ENCODE results near the gene CEACAM1.
"Not testable (repeated sequence)": the region's sequence is repeated elsewhere in the genome, so short reads cannot be mapped to it uniquely, and the experiment has no call there.

The CEACAM1 gene

DNA sequence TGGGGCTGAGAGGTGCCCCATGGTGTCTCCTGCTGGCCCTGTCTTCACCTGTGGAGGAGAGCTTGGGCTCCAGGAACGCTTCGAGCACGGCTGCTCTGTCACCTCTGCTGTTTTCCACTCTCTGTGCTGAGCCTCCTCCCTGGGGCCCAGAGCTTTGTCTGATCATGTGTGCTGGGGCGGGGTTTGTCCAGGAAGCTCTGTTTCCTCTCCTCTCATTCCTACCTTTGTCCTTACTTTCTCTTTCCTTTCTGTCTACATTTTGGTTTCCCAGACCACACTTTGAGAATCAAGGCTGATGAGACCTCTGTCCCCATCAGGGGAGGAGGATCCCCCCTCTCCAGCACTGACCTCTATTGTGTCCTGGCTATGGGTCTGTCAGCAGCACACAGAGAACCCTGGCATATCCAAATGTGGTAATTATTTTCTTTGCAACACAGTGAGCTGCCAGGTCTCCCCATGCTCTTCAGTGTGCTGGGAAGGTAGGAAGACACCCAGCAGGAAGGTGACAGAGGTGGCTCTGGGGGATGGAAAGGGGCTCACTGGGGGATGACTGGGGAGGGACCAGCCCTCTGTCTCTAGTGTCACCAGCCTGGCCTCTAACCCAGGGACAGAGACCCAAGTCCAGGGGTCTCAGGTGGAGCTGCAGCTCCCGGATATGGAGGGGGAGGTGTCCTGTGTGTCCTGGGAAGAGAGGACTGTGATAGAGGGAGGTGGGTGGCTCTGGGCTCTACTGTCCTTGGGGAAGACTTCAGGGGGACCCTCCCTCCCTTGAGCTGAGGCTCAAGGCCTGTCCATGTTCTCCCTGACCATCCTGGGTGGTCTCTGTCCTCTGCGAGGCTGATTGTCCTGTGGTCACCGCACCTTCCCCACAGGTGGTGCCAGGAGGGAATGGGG lies at the start of gene CEACAM1:
Gene CEACAM1, minus strand, starts transcription at position 128 of the 894 bp plus-strand sequence. Its CDS starts 107 bp downstream, at position 21.
- peak; percentile 21 to 31 for DNase-seq (ENCODE audit: low read depth in 2 of 2)

DNA sequence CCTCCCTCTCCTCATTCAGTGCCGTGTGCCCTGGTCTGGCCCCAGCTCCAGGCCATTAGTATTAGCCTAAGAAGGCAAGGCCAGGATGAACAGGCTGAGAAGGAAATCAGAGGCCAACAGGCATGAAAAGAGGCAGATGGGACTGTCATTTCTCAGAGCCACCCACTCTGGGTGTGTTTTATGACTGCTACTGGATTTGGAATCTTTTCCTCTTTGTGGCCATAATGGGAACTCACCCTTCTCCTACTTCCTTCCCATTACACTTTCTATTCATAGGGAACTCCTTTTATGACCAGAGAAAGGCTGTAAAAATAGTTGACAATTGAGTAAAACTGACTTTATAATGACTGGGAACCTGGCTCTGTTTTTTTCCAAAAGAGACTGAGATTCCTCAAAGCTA lies 48.7 kb upstream of the CEACAM1 start:
- DNase-seq (ENCODE audit: low read depth in 2 of 2) = no peak

GRCh38 chr19:42576241-42576640 lies 48.0 kb upstream of the CEACAM1 start:
- DNase-seq (ENCODE audit: low read depth in 2 of 2) = no peak

GRCh38 chr19:42573642-42574041 lies 45.4 kb upstream of the CEACAM1 start:
- no peak for DNase-seq (ENCODE audit: low read depth in 2 of 2)

- DNase-seq (ENCODE audit: low read depth in 2 of 2) = no peak
Measured at GRCh38 chr19:42571116-42571515, 42.8 kb upstream of the CEACAM1 start.

- no peak for DNase-seq (ENCODE audit: low read depth in 2 of 2)
Measured at GRCh38 chr19:42569193-42569592, 40.9 kb upstream of the CEACAM1 start.

DNA sequence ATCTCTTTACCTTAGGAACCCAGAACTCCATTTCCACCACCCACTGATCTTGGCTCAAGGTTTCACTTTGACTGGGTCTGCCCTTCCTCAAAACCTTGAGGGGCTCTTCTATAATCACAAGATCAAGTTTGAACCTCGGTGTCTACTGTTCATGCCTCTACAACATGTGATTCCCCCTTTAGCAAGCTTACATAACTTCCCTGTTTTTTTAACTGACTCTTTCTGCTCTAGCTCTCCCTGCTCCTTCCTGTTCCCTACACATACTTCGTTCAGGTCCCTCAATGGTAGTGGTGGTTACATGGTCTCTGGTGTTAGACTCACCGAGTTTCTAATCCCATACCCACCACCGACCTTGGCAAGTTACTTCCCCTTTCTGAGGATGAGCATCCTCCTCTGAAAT lies 39.7 kb upstream of the CEACAM1 start:
- DNase-seq (ENCODE audit: low read depth in 2 of 2) = no peak

GRCh38 chr19:42567567-42567966 lies 39.3 kb upstream of the CEACAM1 start:
- no peak for DNase-seq (ENCODE audit: low read depth in 2 of 2)

DNA sequence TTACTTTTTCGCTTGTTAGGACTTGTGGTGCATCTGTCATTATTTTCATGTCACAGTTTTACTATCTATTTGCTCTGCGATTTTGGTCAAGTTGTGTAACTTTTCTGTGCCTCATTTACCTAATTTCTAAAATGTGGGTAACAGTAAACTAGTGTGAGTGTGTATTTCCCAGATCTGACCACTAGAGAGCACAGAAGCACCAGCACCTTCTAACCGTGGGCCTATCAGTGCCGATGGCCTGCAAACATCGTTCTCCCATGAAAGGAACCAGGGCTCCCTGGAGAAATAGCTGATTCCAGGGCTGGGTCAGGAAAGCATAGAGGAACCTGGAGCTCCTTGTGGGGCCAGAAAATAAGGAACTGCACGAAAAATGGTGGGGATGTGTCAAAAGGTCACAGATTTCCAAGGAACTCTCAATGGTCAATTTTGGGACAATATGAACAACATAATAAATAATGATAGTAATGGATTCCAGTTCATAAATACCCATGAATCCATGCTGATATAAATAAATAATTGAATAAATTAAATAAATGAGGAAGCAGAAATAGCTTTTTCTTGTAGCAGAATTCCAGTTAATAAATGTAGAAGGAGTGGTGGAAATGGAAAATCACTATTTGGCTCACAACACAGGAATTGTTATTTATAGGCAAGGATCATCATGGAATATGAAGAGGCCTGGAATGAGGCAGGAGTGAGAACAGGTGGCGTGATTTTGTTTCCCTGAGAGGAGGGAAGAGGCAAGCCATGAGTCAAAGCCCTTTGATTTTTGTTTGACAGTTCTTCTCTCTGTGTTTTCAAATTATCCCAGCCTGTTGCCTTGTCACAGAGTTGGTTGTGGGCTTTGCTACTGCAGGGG lies 35.3 kb upstream of the CEACAM1 start:
- peak in 1 of 2 experiments; percentile 6 for DNase-seq (ENCODE audit: low read depth in 2 of 2)

GRCh38 chr19:42561512-42561911 lies 33.2 kb upstream of the CEACAM1 start:
- DNase-seq (ENCODE audit: low read depth in 2 of 2) = no peak

DNA sequence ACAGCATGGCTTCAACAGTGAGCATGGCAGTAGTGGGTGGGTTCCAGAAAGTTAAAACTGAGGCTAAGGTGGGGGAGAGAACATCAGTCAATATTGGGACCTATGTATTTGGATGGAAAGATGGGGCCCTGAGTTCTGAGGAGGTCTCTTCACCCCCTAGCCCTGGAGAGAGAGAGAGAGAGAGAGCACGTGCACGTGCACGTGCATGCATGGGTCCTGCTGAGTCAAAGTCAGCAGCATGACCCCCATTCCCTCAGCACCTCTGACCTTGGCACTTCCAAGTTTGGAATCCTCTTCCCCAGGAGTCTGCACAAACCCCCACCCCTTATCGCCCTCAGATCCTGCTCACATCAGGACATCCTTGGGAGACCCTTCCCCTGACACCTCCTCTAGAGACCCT lies 32.5 kb upstream of the CEACAM1 start:
- DNase-seq (ENCODE audit: low read depth in 2 of 2) = no peak

DNA sequence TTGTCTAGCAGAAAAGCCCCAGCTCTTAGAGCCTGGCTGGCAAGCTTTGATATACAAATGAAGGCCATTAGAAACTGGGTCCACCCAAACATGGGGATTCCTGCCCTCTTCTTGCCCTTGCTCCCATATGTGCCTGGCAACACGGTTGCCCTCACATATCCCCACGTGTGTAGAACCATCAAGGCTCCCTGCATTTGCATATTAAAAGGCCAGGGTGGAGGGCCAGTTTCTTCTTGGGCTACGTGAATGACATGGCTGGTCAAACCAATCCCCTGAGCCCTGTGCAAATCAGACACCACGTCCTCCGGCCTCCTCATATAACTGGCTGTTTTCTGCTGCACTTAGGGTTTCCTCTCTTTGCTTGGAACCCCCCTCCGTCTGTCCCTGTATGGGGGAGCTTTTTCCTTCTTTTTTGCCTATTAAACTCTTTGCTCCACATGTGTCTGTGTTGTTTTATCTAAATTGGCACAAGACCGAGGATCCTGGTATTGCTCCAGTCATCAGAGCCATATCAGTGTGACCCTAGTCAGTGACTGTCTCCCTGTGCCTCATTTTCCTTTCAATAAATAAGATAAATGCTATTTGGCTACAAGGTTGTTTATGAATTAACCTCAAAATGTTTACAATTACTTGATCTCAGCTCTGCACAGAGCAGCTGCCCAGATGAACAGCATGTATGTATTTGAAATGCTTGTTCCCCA lies 30.3 kb upstream of the CEACAM1 start:
- no peak for DNase-seq (ENCODE audit: low read depth in 2 of 2)

GRCh38 chr19:42557386-42557871 lies 29.1 kb upstream of the CEACAM1 start:
- DNase-seq (ENCODE audit: low read depth in 2 of 2) = not testable (repeated sequence)

DNA sequence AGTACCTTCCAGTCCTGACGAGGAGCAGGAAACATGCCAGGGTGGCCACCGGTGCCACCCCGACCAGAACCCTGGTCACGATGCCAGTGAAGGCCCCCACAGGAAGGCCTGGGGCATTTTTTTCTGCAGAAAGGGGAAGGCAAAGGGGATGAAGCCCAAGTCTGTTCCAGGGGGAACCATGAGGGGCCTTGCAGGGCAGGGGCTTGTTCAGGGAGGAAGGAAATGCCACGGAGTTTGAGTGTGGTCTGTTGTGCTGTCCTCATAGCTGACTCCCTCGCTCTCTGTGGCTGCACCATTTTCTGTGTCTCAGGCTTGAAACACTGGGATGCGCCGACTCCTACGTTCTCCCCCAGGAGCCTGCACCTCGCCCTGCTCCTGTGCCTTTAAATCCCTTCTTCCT lies 27.5 kb upstream of the CEACAM1 start:
- DNase-seq (ENCODE audit: low read depth in 2 of 2) = no peak

GRCh38 chr19:42555317-42555716 lies 27.0 kb upstream of the CEACAM1 start:
- DNase-seq (ENCODE audit: low read depth in 2 of 2) = no peak

- DNase-seq (ENCODE audit: low read depth in 2 of 2) = no peak
Measured at GRCh38 chr19:42554046-42554575, 25.8 kb upstream of the CEACAM1 start.

- DNase-seq (ENCODE audit: low read depth in 2 of 2) = no peak
Measured at GRCh38 chr19:42553292-42554045, 25.2 kb upstream of the CEACAM1 start.

DNA sequence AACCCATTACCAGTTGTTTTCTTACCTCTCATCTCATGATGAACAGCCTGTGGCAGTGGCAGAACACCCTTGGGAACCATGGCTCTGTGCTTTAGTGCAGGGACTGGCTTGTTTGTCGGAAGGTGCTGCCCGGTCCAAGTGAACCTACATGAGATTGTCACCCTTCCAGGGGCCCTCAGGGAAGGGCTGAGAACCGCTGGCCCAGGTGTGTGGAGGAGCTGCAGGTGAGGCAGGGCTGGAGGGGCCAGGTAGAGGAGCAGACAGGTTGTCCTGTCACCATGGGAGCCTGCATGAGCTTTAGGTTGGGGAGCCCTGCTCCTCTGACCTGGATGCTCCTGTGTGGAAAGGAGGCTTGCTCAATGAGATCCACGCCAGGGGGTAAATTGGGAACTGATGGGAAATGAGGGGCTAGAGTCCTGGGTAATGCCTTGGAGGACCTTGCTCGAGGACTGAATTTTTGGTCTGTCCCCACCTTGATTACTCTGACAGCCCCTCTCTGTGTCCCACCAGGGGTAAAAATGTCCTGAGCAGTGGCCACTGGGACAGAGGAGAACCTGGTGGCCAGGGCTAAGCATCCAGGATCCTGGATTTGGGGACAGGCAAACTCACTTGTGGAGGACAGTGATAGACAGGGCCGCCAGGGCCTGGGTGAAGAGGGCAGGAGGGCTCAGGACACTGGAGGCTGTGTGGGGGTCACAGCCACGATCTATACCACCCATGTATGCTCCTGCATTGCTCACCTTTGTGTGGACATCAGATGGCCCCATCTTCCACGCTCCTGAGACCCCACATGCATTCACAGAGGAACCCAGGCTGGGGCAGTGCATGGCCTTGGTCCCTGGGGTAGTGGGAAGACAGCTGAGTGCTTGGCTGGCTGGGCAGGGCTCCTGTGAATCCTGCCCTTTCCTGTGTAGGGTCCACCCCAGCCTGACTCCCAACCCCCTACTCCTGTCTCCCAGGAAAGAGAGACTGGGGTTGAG lies 24.1 kb upstream of the CEACAM1 start:
- DNase-seq (ENCODE audit: low read depth in 2 of 2) = no peak

- DNase-seq (ENCODE audit: low read depth in 2 of 2) = not testable (repeated sequence)
Measured at GRCh38 chr19:42550521-42550920, 22.2 kb upstream of the CEACAM1 start.

GRCh38 chr19:42549067-42549466 lies 20.8 kb upstream of the CEACAM1 start:
- DNase-seq (ENCODE audit: low read depth in 2 of 2) = not testable (repeated sequence)
